Caco-2 (cell line): ENCODE data around the gene NUDT1. TPM values are rescaled to one million over a fixed set of nuclear protein-coding genes. Genes with fewer than 3 reads are reported as not detected.

Experiments
- BruUV-seq: library from RNA; stranded (reverse); fragments of 400-500 nt; replicated peaks from 2 replicates; lab custom pipeline; 2021; lab: Mats Ljungman, UMichigan
- CTCF ChIA-PET: fragments of 300-600 bp; sonication (Branson Sonifier 250); formaldehyde crosslinking; loops from one replicate; lab custom pipeline; 2022; ENCODE audit warnings: antibody characterized with exemption; lab: Charles Lee
- POLR2A ChIA-PET: fragments of 300-600 bp; sonication (Branson Sonifier 250); formaldehyde crosslinking; loops from one replicate; lab custom pipeline; 2022; ENCODE audit warnings: antibody characterized with exemption; lab: Charles Lee
- DNase-seq, 2 experiments: peaks; one replicate each; pipeline versions ENCODE4 v3.0.0 to v3.0.0-alpha.2; 2020 to 2022
- H3K27me3 ChIP-seq: replicated peaks from 2 replicates; pipeline ENCODE4 v1.6.0; 2011; ENCODE audit warnings: low read length; ENCODE audit not compliant: control insufficient read depth, insufficient read depth
- H3K36me3 ChIP-seq: 2 replicates; pipeline ENCODE4 v1.5.1; 2011; ENCODE audit warnings: low read length; ENCODE audit not compliant: control insufficient read depth, insufficient read depth
- H3K4me1 ChIP-seq: fragments of 250-450 bp; sonication (Bioruptor Pico); 2 replicates; pipeline ENCODE4 v1.5.1; 2020; ENCODE audit warnings: mild to moderate bottlenecking
- H3K4me3 ChIP-seq: 2 replicates; pipeline ENCODE4 v1.5.1; 2011; ENCODE audit warnings: low read depth, mild to moderate bottlenecking, control low read depth, low read length
- H3K9me3 ChIP-seq: fragments of 250-450 bp; sonication (Bioruptor Pico); 2 replicates; pipeline ENCODE4 v1.5.1; 2020; ENCODE audit warnings: mild to moderate bottlenecking, moderate library complexity
- H3K27ac Mint-ChIP-seq: one replicate; pipeline ENCODE4 v1.8.0; 2022; ENCODE audit warnings: mixed read lengths; ENCODE audit not compliant: unreplicated experiment
- H3K27me3 Mint-ChIP-seq: one replicate; pipeline ENCODE4 v1.8.0; 2022; ENCODE audit warnings: mixed read lengths; ENCODE audit not compliant: insufficient read depth, unreplicated experiment
- H3K36me3 Mint-ChIP-seq: one replicate; pipeline ENCODE4 v1.8.0; 2022; ENCODE audit warnings: mild to moderate bottlenecking, mixed read lengths; ENCODE audit not compliant: insufficient read depth, unreplicated experiment
- H3K4me1 Mint-ChIP-seq: one replicate; pipeline ENCODE4 v1.8.0; 2022; ENCODE audit warnings: low read depth, mixed read lengths; ENCODE audit not compliant: unreplicated experiment
- H3K4me3 Mint-ChIP-seq: one replicate; pipeline ENCODE4 v1.8.0; 2022; ENCODE audit warnings: mild to moderate bottlenecking, moderate library complexity, mixed read lengths; ENCODE audit not compliant: unreplicated experiment
- H3K9me3 Mint-ChIP-seq: one replicate; pipeline ENCODE4 v1.8.0; 2022; ENCODE audit warnings: mixed read lengths; ENCODE audit not compliant: unreplicated experiment
- intact Hi-C: fragments of 100-400 bp; cut with micrococcal nuclease; formaldehyde crosslinking; loops from one replicate; pipeline ENCODE4 v1.10.0; 2022; ENCODE audit not compliant: unreplicated experiment
- total RNA-seq: library from RNA; stranded (reverse); gene quantifications from 2 replicates; pipeline ENCODE4 v1.2.3, GENCODE V29; 2022
- TF ChIP-seq, protein P1 (sequence below), 2 experiments: fragments of 200-600 bp in 1 of 2; IDR thresholded peaks; 1 replicate in 1 of 2; 2 replicates in 1 of 2; pipeline versions ENCODE4 v1.5.1 to v1.8.0; 2011 to 2022; ENCODE audit warnings: antibody characterized with exemption in 1 of 2, control low read depth in 1 of 2, inconsistent platforms in 1 of 2, low read depth in 1 of 2, low read length in 1 of 2, mild to moderate bottlenecking in 1 of 2, moderate library complexity in 1 of 2; ENCODE audit not compliant: insufficient read depth in 1 of 2, severe bottlenecking in 1 of 2, unreplicated experiment in 1 of 2

NUDT1 gene
- total RNA-seq, 1 experiment from 2014 or later: 42.8 TPM

DNA sequence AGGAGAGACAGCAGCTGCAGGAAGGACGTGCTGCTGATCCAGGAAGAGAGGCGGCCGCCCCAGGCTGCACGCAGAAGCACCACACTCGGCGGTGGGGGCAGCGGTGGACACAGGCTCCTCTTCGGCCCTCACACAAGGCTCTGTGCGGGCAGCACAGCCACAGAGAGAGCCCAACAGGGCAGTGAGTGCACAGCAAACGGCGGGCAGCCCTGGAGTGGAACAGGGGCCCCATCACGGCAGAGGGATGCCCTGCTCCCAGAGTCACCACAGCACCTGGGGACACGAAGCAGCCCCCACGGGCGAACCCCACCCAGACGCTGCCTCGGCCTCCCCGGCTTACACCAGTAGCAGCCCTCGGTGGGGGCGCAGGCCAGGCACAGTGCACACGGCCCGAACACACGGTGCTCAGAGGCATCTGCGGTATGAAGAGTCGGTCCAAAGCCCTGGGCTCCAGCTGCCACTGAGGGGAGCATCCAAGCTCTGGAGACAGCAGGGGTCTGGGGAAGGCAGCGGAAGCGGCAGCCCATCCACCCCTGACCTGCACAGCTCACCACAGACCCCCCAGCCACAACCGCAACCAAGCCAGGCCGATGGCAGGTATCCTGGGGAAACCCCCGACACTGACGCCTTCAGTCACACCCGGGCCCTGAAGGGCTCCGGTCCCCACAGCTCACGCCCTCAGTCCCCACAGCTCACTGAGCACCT lies 16.8 kb downstream of the NUDT1 start:
- H3K36me3 Mint-ChIP-seq: peaks cover 29% of the 10 kb centered on the region
- no peaks in the 10 kb centered on the region for H3K27me3 ChIP-seq
- H3K36me3 ChIP-seq: 0 out of 2 replicates have a peak, but pooled peaks cover 1% of the 10 kb centered on the region
- H3K9me3 Mint-ChIP-seq: no peaks in the 10 kb centered on the region
- H3K27me3 Mint-ChIP-seq: no peaks in the 10 kb centered on the region
- intact Hi-C loops: no loop called here
- no peak for DNase-seq
- ChIA-PET CTCF (no interaction called here), POLR2A (no interaction called here)
- no peak overlapping the region for H3K27ac Mint-ChIP-seq
- no peak overlapping the region for H3K4me3 Mint-ChIP-seq
- H3K4me3 ChIP-seq: no peak overlapping the region
- no peaks in the 10 kb centered on the region for H3K9me3 ChIP-seq
- TF ChIP-seq, protein P1, sequence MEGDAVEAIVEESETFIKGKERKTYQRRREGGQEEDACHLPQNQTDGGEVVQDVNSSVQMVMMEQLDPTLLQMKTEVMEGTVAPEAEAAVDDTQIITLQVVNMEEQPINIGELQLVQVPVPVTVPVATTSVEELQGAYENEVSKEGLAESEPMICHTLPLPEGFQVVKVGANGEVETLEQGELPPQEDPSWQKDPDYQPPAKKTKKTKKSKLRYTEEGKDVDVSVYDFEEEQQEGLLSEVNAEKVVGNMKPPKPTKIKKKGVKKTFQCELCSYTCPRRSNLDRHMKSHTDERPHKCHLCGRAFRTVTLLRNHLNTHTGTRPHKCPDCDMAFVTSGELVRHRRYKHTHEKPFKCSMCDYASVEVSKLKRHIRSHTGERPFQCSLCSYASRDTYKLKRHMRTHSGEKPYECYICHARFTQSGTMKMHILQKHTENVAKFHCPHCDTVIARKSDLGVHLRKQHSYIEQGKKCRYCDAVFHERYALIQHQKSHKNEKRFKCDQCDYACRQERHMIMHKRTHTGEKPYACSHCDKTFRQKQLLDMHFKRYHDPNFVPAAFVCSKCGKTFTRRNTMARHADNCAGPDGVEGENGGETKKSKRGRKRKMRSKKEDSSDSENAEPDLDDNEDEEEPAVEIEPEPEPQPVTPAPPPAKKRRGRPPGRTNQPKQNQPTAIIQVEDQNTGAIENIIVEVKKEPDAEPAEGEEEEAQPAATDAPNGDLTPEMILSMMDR (IDR thresholded peaks at IDR 0.05; ENCODE audit: insufficient read depth in 1 of 2, low read depth in 1 of 2, low read length in 1 of 2, severe bottlenecking in 1 of 2, unreplicated experiment in 1 of 2): no peak
- no TSS peak for BruUV-seq
- H3K4me1 ChIP-seq: no peaks in the 10 kb centered on the region
- no peaks in the 10 kb centered on the region for H3K4me1 Mint-ChIP-seq

DNA sequence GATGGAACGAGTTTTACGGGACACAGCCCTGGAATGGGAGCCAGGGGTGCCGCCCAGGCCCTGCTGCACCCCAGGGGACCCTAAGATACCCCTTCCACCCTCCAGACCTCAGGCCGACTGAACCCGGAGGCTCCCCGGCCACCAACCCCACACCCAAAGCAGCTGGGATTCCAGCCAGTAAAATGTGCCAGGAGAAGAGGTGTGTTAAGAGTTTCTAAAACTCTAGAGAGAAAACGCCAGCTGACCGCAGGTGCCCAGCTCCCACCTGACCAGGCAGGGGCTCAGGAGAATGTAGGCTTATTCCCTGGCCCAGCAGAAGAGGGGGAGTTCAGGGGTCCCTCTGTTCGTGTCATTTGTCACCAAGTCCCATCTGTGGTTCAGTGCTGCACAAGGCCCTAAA lies 17.5 kb downstream of the NUDT1 start:
- Mint-ChIP-seq H3K9me3 (no peaks in the 10 kb centered on the region), H3K4me1 (no peaks in the 10 kb centered on the region), H3K27me3 (no peaks in the 10 kb centered on the region), H3K27ac (no peak overlapping the region), H3K36me3 (peaks cover 35% of the 10 kb centered on the region), H3K4me3 (no peak overlapping the region)
- H3K4me3 ChIP-seq: no peak overlapping the region
- intact Hi-C loops: no loop called here
- BruUV-seq: no TSS peak
- no peaks in the 10 kb centered on the region for H3K27me3 ChIP-seq
- H3K9me3 ChIP-seq: no peaks in the 10 kb centered on the region
- TF ChIP-seq, protein P1 (IDR thresholded peaks at IDR 0.05; ENCODE audit: insufficient read depth in 1 of 2, low read depth in 1 of 2, low read length in 1 of 2, severe bottlenecking in 1 of 2, unreplicated experiment in 1 of 2): no peak
- CTCF ChIA-PET: no interaction called here
- H3K4me1 ChIP-seq: no peaks in the 10 kb centered on the region
- 0 out of 2 replicates have a peak, but pooled peaks cover 1% of the 10 kb centered on the region for H3K36me3 ChIP-seq
- POLR2A ChIA-PET: no interaction called here
- no peak for DNase-seq

DNA sequence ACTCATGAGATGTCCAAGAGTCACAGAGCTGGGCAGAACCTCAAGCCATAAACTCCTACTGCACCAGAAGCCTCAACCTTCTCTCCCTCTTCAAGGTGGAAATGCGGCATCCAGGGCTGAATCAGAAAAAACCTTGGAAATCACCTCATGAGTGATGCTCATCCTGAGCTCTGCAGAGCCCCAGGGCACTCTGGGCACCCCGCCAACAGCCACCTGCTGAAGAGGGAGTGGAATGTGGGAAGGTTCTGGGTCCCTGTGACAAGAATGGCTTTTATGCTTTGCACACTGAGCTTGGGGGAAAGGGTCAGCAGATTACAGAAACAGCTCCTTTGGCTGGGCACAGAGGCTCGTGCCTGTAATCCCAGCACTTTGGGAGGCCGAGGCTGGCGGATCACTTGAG lies 18.8 kb downstream of the NUDT1 start:
- H3K27me3 Mint-ChIP-seq: no peaks in the 10 kb centered on the region
- no peaks in the 10 kb centered on the region for H3K27me3 ChIP-seq
- ChIA-PET CTCF (interaction anchor here (0.9 kb wide), 1 partner anchor 60 kb away, joined by 5 read pairs; no protein-coding TSS in a partner anchor), POLR2A (no interaction called here)
- no peaks in the 10 kb centered on the region for H3K9me3 ChIP-seq
- no peaks in the 10 kb centered on the region for H3K9me3 Mint-ChIP-seq
- no peak overlapping the region for H3K27ac Mint-ChIP-seq
- peaks cover 30% of the 10 kb centered on the region for H3K36me3 Mint-ChIP-seq
- 0 out of 2 replicates have a peak, but pooled peaks cover 1% of the 10 kb centered on the region for H3K36me3 ChIP-seq
- H3K4me3 ChIP-seq: no peak overlapping the region
- no peak for DNase-seq
- TF ChIP-seq, protein P1 (IDR thresholded peaks at IDR 0.05; ENCODE audit: insufficient read depth in 1 of 2, low read depth in 1 of 2, low read length in 1 of 2, severe bottlenecking in 1 of 2, unreplicated experiment in 1 of 2): no peak
- BruUV-seq: no TSS peak
- H3K4me1 ChIP-seq: no peaks in the 10 kb centered on the region
- H3K4me1 Mint-ChIP-seq: no peaks in the 10 kb centered on the region
- H3K4me3 Mint-ChIP-seq: no peak overlapping the region
- intact Hi-C loops: no loop called here
